Measurements from ENCODE around the gene PLAC8L1. TPM values are rescaled to one million over a fixed set of nuclear protein-coding genes. Genes with fewer than 3 reads are reported as not detected.

PLAC8L1 gene, protein sequence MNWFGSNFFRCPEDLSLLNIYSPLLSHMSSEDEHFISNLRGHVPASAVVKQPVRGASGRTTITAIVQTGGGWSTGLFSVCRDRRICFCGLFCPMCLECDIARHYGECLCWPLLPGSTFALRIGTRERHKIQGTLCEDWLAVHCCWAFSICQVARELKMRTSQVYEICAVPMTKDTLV
- polyA plus RNA-seq (2011; rRNA removed), result 0.33 TPM in 2 replicates
- polyA minus RNA-seq (2011; rRNA and poly(A)+ RNA removed), result 0.41 TPM in 1 of 2 replicates, not detected in the other

DNA sequence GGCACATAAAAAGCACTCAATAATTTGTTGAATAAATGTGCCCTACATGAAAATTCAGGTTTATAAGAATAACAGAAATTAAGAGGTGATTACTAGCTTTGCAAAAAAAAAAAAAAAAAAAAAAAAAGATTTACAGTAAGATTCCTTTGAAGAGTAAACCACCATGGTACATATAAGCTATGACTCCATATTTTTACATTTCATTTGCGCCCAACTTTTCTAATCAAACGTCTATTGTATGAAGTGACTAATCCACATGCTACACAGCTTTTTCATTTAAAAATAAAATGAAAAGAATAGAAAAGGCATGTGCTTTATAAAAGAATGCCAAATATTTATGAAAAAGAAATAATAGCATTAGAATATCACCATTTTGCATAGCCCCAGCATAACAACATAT lies at the start of gene PLAC8L1:
PLAC8L1 (minus strand) TSS at position 101 of the 400 bp plus-strand sequence. CDS start 1,266 bp downstream, outside the sequence.
- POLR2A ChIA-PET, result no interaction called here
- TF ChIP-seq, protein P1, sequence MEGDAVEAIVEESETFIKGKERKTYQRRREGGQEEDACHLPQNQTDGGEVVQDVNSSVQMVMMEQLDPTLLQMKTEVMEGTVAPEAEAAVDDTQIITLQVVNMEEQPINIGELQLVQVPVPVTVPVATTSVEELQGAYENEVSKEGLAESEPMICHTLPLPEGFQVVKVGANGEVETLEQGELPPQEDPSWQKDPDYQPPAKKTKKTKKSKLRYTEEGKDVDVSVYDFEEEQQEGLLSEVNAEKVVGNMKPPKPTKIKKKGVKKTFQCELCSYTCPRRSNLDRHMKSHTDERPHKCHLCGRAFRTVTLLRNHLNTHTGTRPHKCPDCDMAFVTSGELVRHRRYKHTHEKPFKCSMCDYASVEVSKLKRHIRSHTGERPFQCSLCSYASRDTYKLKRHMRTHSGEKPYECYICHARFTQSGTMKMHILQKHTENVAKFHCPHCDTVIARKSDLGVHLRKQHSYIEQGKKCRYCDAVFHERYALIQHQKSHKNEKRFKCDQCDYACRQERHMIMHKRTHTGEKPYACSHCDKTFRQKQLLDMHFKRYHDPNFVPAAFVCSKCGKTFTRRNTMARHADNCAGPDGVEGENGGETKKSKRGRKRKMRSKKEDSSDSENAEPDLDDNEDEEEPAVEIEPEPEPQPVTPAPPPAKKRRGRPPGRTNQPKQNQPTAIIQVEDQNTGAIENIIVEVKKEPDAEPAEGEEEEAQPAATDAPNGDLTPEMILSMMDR (IDR thresholded peaks at IDR 0.05; ENCODE audit: insufficient read depth, low read depth, low read length), result no peak
- Histone ChIP-seq H3K36me3 (ENCODE audit: control insufficient read depth, insufficient read depth, low read length) (peaks cover 1% of the 10 kb centered on the region; the same call in 1 of the 2 replicates), H3K4me3 (ENCODE audit: low read depth, low read length) (no peak within 1 kb of the TSS), H3K27me3 (ENCODE audit: control insufficient read depth, insufficient read depth, low read length) (no peaks in the 10 kb centered on the region)
- CTCF ChIA-PET, result no interaction called here
- DNase-seq (ENCODE audit: low read depth), result no peak

DNA sequence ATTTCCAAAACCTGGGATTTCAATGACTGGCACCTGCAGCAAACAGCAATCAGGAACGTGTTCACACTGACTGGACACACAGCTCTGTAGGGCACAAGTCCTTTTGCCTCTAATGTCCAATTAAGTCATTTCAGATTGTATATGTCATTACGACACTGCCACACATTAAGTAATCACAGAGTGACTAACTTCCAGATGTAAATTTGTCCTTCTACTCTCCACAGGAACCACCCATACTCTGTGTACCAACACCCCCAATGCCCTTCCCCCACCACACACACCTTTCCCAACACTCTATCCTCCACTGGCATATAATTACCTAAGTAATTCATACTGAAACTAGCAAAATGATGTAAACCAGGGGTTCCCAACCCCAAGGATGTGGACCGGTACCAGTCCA lies 46.6 kb upstream of the PLAC8L1 start:
- POLR2A ChIA-PET, result no interaction called here

DNA sequence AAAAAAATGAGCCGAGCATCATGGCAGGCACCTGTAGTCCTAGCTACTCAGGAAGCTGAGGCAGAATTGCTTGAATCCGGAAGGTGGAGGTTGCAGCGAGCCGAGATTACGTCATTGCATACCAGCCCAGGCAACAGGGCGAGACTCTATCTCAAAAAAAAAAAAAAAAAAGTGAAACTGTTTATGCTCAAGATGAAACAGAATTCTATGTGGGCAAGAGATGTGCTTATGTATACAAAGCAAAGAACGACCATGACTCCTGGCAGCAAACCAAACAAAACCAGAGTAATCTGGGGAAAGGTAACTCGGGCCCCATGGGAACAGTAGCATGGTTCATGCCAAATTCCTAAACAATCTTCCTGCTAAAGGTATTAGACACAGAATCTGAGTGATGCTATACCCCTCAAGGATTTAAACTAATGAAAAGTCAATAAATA lies 32.6 kb upstream of the PLAC8L1 start:
- POLR2A ChIA-PET, result no interaction called here

More for the DNA sequence above, 46.6 kb upstream of the PLAC8L1 start:
- DNase-seq (ENCODE audit: low read depth), result no peak
- TF ChIP-seq, protein P1 (IDR thresholded peaks at IDR 0.05; ENCODE audit: insufficient read depth, low read depth, low read length), result no peak
- H3K27me3 ChIP-seq (ENCODE audit: control insufficient read depth, insufficient read depth, low read length), result no peaks in the 10 kb centered on the region
- H3K36me3 ChIP-seq (ENCODE audit: control insufficient read depth, insufficient read depth, low read length), result peaks cover 16% of the 10 kb centered on the region
- no peak overlapping the region for H3K4me3 ChIP-seq (ENCODE audit: low read depth, low read length)
- CTCF ChIA-PET, result interaction anchor here (2.4 kb wide), 1 partner anchor 21 kb away, joined by 8 read pairs; no protein-coding TSS in a partner anchor

DNA sequence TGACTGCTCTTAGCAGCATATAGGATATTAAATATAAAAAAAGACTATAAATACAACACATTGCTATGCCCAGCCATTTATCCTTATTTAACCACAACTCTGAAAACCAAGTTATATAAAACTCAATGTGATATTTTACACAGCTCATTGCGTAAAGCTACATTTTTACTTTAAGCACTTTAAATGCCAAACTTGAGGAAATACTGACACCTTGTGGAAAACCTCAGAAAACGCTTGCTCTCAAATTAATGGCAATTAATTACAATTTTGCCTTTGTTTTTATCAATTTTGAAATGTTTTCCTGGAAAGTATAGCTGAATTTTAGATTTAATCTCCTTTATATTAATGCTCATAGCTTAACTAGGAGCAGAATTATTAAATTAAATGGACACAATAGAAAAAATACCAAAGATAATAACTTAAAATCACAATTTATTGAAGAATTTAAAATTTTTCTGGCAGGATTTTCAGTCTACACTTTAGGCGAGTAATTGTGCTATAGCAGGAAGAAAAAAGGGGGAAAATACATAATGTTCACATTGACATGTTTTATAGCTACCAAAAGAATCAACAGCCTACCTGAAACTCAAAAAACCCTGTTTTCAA lies 25.2 kb upstream of the PLAC8L1 start:
- TF ChIP-seq, protein P1 (IDR thresholded peaks at IDR 0.05; ENCODE audit: insufficient read depth, low read depth, low read length), result peak; percentile 52
- H3K4me3 ChIP-seq (ENCODE audit: low read depth, low read length), result no peak overlapping the region
- DNase-seq (ENCODE audit: low read depth), result no peak
- H3K36me3 ChIP-seq (ENCODE audit: control insufficient read depth, insufficient read depth, low read length), result peaks cover 11% of the 10 kb centered on the region
- no peaks in the 10 kb centered on the region for H3K27me3 ChIP-seq (ENCODE audit: control insufficient read depth, insufficient read depth, low read length)
- ChIA-PET POLR2A (interaction anchor here (0.6 kb wide), 1 partner anchor 29 kb away, joined by 12 read pairs; no protein-coding TSS in a partner anchor), CTCF (interaction anchor here (0.5 to 2.1 kb wide), 10 partner anchors 17 to 1927 kb away, joined by 3 to 8 read pairs (median 4); partner anchors contain the start of gene PRELID2)

More for the DNA sequence above, 32.6 kb upstream of the PLAC8L1 start:
- CTCF ChIA-PET, result no interaction called here
- H3K4me3 ChIP-seq (ENCODE audit: low read depth, low read length), result no peak overlapping the region
- no peak for DNase-seq (ENCODE audit: low read depth)
- H3K36me3 ChIP-seq (ENCODE audit: control insufficient read depth, insufficient read depth, low read length), result peaks cover 16% of the 10 kb centered on the region
- H3K27me3 ChIP-seq (ENCODE audit: control insufficient read depth, insufficient read depth, low read length), result no peaks in the 10 kb centered on the region
- TF ChIP-seq, protein P1 (IDR thresholded peaks at IDR 0.05; ENCODE audit: insufficient read depth, low read depth, low read length), result no peak

DNA sequence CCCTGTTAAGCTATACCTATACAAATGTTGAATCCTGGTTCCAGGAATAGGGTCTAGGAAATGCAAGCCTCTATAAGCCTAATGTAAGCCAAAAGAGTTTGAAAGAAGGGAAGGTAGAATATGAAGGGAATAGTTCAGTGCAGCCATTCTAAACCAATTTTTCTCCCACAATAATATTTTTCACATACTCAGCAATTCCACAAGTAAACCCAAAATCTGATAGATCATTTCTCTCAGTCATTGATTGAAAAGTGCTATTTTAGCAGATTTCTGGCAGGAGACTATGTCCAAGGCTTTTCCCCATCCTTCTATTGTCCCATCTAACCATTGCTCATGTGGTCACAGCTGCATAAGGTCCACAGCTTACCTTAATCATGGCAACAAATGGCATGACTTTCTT lies 20.7 kb upstream of the PLAC8L1 start:
- H3K36me3 ChIP-seq (ENCODE audit: control insufficient read depth, insufficient read depth, low read length), result peaks cover 10% of the 10 kb centered on the region
- CTCF ChIA-PET, result no interaction called here

More for the DNA sequence above, 20.7 kb upstream of the PLAC8L1 start:
- no peak overlapping the region for H3K4me3 ChIP-seq (ENCODE audit: low read depth, low read length)
- DNase-seq (ENCODE audit: low read depth), result no peak
- H3K27me3 ChIP-seq (ENCODE audit: control insufficient read depth, insufficient read depth, low read length), result no peaks in the 10 kb centered on the region
- TF ChIP-seq, protein P1 (IDR thresholded peaks at IDR 0.05; ENCODE audit: insufficient read depth, low read depth, low read length), result no peak
- POLR2A ChIA-PET, result interaction anchor here (0.6 kb wide), 1 partner anchor 34 kb away, joined by 4 read pairs; no protein-coding TSS in a partner anchor

Data from BJ (cell line).